ENCODE data around the gene PATL2. TPM values are rescaled to one million over a fixed set of nuclear protein-coding genes. Genes with fewer than 3 reads are reported as not detected.
"Not testable (repeated sequence)": the region's sequence is repeated elsewhere in the genome, so short reads cannot be mapped to it uniquely, and the experiment has no call there.

PATL2 gene
- total RNA-seq, 1 donor from 2014 or later: 62.1 TPM

- intact Hi-C loops (cut with micrococcal nuclease): loop anchor here (1.0 kb wide), 3 partner anchors 8 to 16 kb away; partner anchors contain the start of genes B2M, PATL2 and TRIM69
Measured at GRCh38 chr15:44720000-44720435, 8.9 kb upstream of the PATL2 start.

GRCh38 chr15:44719293-44719999, 8.3 kb upstream of the PATL2 start:
- intact Hi-C loops (cut with micrococcal nuclease): loop anchor here (1.0 kb wide), 3 partner anchors 8 to 17 kb away; partner anchors contain the start of genes B2M, PATL2 and TRIM69

GRCh38 chr15:44718927-44719292, 7.8 kb upstream of the PATL2 start:
- intact Hi-C loops (cut with micrococcal nuclease): loop anchor here (1.0 kb wide), 3 partner anchors 8 to 17 kb away; partner anchors contain the start of genes B2M, PATL2 and TRIM69

DNA sequence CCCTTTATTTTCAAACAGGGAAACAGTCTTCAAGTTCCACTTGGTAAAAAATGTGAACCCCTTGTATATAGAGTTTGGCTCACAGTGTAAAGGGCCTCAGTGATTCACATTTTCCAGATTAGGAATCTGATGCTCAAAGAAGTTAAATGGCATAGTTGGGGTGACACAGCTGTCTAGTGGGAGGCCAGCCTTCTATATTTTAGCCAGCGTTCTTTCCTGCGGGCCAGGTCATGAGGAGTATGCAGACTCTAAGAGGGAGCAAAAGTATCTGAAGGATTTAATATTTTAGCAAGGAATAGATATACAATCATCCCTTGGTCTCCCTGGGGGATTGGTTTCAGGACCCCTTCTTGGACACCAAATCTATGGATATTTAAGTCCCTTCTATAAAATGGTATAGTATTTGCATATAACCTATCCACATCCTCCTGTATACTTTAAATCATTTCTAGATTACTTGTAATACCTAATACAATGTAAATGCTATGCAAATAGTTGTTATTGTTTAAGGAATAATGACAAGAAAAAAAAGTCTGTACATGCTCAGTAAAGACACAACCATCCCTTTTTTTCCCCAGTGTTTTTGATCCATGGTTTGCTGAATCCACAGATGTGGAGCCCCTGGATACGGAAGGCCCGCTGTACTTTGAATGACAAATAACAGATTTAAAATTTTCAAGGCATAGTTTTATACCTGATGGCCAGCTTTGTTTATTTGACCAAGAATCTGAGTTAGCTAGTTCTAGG, 7.2 kb upstream of the PATL2 start:
- intact Hi-C loops (cut with micrococcal nuclease): no loop called here

DNA sequence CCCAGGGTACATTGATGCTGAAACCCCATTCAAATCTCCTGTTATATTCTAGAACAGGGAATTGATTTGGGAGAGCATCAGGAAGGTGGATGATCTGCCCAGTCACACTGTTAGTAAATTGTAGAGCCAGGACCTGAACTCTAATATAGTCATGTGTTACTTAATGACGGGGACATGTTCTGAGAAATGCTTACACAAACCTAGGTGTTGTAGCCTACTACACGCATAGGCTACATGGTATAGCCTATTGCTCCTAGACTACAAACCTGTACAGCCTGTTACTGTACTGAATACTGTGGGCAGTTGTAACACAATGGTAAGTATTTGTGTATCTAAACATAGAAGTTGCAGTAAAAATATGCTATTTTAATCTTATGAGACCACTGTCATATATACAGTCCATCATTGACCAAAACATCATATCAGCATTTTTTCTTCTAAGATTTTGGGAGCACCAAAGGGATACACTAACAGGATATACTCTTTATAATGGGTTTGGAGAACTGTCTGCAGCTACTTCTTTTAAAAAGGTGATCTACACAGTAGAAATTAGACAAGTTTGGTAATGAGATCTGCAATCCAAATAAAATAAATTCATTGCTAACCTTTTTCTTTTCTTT, 6.0 kb upstream of the PATL2 start:
- intact Hi-C loops (cut with micrococcal nuclease): no loop called here

GRCh38 chr15:44715797-44716334, 4.7 kb upstream of the PATL2 start:
- intact Hi-C loops (cut with micrococcal nuclease): no loop called here

DNA sequence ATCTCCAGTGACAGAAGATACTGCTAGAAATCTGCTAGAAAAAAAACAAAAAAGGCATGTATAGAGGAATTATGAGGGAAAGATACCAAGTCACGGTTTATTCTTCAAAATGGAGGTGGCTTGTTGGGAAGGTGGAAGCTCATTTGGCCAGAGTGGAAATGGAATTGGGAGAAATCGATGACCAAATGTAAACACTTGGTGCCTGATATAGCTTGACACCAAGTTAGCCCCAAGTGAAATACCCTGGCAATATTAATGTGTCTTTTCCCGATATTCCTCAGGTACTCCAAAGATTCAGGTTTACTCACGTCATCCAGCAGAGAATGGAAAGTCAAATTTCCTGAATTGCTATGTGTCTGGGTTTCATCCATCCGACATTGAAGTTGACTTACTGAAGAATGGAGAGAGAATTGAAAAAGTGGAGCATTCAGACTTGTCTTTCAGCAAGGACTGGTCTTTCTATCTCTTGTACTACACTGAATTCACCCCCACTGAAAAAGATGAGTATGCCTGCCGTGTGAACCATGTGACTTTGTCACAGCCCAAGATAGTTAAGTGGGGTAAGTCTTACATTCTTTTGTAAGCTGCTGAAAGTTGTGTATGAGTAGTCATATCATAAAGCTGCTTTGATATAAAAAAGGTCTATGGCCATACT, 4.1 kb upstream of the PATL2 start:
- intact Hi-C loops (cut with micrococcal nuclease): no loop called here

GRCh38 chr15:44713006-44713966, 2.2 kb upstream of the PATL2 start:
- intact Hi-C loops (cut with micrococcal nuclease): loop anchor here (1.0 to 5.0 kb wide), 3 partner anchors 23 to 176 kb away; partner anchors contain the start of genes EIF3J and TRIM69

GRCh38 chr15:44712346-44713005, 1.4 kb upstream of the PATL2 start:
- intact Hi-C loops (cut with micrococcal nuclease): loop anchor here (1.0 to 5.0 kb wide), 3 partner anchors 24 to 175 kb away; partner anchors contain the start of genes EIF3J and TRIM69

GRCh38 chr15:44711743-44712345, 721 bp upstream of the PATL2 start:
- intact Hi-C loops (cut with micrococcal nuclease): loop anchor here (1.0 to 5.0 kb wide), 7 partner anchors 7 to 175 kb away; partner anchors contain the start of genes EIF3J and SPG11

DNA sequence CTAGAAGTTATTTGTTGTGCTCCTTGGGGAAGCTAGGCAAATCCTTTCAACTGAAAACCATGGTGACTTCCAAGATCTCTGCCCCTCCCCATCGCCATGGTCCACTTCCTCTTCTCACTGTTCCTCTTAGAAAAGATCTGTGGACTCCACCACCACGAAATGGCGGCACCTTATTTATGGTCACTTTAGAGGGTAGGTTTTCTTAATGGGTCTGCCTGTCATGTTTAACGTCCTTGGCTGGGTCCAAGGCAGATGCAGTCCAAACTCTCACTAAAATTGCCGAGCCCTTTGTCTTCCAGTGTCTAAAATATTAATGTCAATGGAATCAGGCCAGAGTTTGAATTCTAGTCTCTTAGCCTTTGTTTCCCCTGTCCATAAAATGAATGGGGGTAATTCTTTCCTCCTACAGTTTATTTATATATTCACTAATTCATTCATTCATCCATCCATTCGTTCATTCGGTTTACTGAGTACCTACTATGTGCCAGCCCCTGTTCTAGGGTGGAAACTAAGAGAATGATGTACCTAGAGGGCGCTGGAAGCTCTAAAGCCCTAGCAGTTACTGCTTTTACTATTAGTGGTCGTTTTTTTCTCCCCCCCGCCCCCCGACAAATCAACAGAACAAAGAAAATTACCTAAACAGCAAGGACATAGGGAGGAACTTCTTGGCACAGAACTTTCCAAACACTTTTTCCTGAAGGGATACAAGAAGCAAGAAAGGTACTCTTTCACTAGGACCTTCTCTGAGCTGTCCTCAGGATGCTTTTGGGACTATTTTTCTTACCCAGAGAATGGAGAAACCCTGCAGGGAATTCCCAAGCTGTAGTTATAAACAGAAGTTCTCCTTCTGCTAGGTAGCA, 657 bp downstream of the PATL2 start:
- intact Hi-C loops (cut with micrococcal nuclease): loop anchor here (1.0 to 5.0 kb wide), 7 partner anchors 9 to 173 kb away; partner anchors contain the start of genes EIF3J and SPG11

DNA sequence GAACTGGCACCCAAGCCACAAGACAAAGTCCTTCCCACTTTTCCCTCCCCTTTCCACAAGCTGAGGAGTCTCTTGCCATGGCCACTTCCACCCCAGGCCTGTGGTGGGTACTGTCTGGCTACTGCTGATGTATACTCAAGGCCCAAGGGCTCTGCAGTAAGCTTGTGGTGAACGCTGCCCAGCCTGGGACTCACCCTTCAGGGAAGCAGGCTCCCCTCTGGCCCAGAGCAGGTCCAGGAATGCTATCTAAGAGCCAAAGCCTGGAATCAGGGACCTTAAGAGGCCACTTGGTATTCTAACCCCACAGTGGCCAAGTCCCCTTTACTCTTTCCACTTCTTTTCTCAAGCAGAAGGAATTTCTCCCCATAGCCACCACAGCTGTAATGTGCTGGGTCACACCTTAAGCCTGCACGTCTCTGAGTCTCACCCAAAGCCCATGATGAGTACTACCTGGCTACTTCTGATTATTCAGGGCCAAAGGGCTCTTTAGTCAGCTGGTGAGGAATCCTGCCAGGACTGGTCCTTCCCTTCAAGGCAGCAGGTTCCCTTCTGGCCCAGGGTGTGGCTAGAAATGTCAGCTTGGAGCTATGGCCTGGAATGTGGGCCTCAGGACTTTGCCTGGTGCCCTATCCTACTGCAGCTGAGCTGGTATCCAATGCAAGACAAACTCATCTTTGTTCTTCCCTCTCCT, 4.0 kb downstream of the PATL2 start:
- intact Hi-C loops (cut with micrococcal nuclease): no loop called here

GRCh38 chr15:44706401-44706800, 4.7 kb downstream of the PATL2 start:
- intact Hi-C loops (cut with micrococcal nuclease): no loop called here

GRCh38 chr15:44705986-44706385, 5.1 kb downstream of the PATL2 start:
- intact Hi-C loops (cut with micrococcal nuclease): no loop called here

GRCh38 chr15:44700676-44701075, 10.4 kb downstream of the PATL2 start:
- intact Hi-C loops (cut with micrococcal nuclease): not testable (repeated sequence)

GRCh38 chr15:44698641-44699040, 12.5 kb downstream of the PATL2 start:
- intact Hi-C loops (cut with micrococcal nuclease): no loop called here

DNA sequence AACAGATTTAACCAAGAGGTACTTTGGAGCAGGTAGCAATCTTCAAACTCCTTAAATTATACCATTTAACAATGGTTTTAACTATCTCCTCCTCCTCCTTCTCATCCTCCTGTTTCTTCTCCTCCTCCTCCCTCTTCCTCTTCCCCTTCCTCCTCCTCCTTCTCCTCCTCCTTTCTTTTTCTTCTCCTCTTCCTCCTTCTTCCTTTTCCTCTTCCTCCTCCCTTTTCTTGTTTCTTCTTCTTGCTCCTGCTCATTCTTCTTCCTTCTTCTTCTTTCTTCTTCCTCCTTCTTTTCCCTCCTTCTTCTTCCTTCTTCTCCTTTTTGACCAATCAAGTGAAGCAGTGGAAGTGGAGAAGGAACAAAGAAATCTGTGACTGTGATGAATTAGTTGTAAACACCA, 14.1 kb downstream of the PATL2 start:
- intact Hi-C loops (cut with micrococcal nuclease): no loop called here
